ENCODE data around the gene KRT78. TPM values are rescaled to one million over a fixed set of nuclear protein-coding genes. Genes with fewer than 3 reads are reported as not detected.

The KRT78 gene
- polyA plus RNA-seq, 2 of the 4 experiments (the other 2 are of a cell fraction) = 0.09 to 0.12 TPM

DNA sequence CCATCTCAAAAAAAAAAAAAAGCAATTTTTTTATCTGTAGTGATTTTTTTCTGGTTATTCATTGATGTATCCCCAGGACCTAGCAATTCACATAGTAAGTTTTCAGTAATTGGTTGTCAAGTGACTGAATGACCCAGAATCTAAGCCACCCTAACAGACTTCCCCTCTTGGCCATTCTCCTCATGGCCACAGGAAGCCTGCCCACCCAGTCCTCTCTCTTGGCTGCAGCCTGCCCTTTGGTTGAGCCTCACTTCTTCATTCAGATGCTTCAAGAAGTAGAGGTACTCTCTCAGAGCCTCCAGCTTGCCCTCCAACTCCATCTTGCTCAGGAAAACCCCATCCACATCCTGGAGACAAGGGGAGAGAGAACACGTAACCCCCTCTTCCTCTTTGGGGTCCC lies 2.8 kb downstream of the KRT78 start:
- ChIA-PET POLR2A (no interaction called here), CTCF (interaction anchor here (0.9 to 1.5 kb wide), 2 partner anchors 20 to 725 kb away, joined by 3 read pairs; no protein-coding TSS in a partner anchor)
- Histone ChIP-seq H3K4me3 (no peak overlapping the region), H3K4me2 (no peak overlapping the region), H3K27ac (no peak overlapping the region), H3K4me1 (peaks cover 9% of the 10 kb centered on the region), H3K9me3 (no peaks in the 10 kb centered on the region)
- WGBS (ENCODE audit: missing lambda C conversion rate) = 90% methylated on average over 1 of the region's 1 CpG
- ATAC-seq = no peak
- TF ChIP-seq CHD2 (IDR thresholded peaks at IDR 0.05; ENCODE audit: low read length, partially characterized antibody) = no peak
- TF ChIP-seq, protein P1, sequence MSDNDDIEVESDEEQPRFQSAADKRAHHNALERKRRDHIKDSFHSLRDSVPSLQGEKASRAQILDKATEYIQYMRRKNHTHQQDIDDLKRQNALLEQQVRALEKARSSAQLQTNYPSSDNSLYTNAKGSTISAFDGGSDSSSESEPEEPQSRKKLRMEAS (IDR thresholded peaks at IDR 0.05) = no peak
- no peak for FAIRE-seq
- no peak for DNase-seq (ENCODE audit: low read depth in 1 of 2, low spot score in 1 of 2)

DNA sequence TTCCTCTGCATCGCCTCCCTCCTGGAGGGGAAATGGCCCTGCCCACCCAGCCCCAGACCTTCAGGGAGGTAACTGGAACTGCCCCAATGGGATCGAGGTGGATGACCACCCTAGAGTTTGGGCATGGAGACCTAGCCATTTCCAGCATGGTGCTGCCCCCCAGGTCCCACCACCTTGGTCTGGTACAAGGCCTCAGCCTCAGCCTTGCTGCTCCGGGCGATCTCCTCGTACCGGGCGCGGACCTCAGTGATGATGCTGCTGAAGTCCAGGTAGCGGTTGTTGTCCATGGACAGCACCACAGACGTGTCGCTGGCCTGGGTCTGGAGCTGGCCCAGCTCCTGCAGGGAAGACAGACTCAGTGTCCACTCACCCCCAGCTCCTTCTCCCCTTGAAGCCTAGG lies 4.4 kb downstream of the KRT78 start:
- Histone ChIP-seq H3K9me3 (no peaks in the 10 kb centered on the region), H3K27ac (no peak overlapping the region), H3K4me1 (peaks cover 9% of the 10 kb centered on the region), H3K4me3 (no peak overlapping the region), H3K4me2 (no peak overlapping the region)
- ATAC-seq (no peak), DNase-seq (ENCODE audit: low read depth in 1 of 2, low spot score in 1 of 2) (no peak), FAIRE-seq (no peak)
- ChIA-PET POLR2A (no interaction called here), CTCF (interaction anchor here (0.7 to 0.9 kb wide), 3 partner anchors 21 to 505 kb away, joined by 3 to 5 read pairs (median 3); no protein-coding TSS in a partner anchor)
- TF ChIP-seq POLR2A (IDR thresholded peaks at IDR 0.05; ENCODE audit: low read length) (no peak), PBX3 (IDR thresholded peaks at IDR 0.05) (no peak), SREBF2 (IDR thresholded peaks at IDR 0.05) (no peak), FOXS1 (CRISPR knock-in tag; IDR thresholded peaks at IDR 0.05) (no peak), CBX8 (IDR thresholded peaks at IDR 0.05) (no peak), NPAS2 (CRISPR knock-in tag; IDR thresholded peaks at IDR 0.05; ENCODE audit: borderline replicate concordance) (no peak), KDM5A (IDR thresholded peaks at IDR 0.05) (no peak), HEYL (CRISPR knock-in tag; IDR thresholded peaks at IDR 0.05) (no peak), EHF (CRISPR knock-in tag; IDR thresholded peaks at IDR 0.05) (no peak), HOXB5 (CRISPR knock-in tag; IDR thresholded peaks at IDR 0.05) (no peak), ESRRA (IDR thresholded peaks at IDR 0.05; ENCODE audit: borderline replicate concordance, low read length) (no peak)
- 92% methylated on average over 10 of the region's 11 CpGs for WGBS (ENCODE audit: missing lambda C conversion rate)

- Histone ChIP-seq H3K4me3 (no peak overlapping the region), H3K27ac (no peak overlapping the region), H3K4me2 (no peak overlapping the region), H3K9me3 (no peaks in the 10 kb centered on the region), H3K4me1 (peaks cover 13% of the 10 kb centered on the region; the same call in 2 of the 3 replicates)
- no peak for DNase-seq (ENCODE audit: low read depth in 1 of 2, low spot score in 1 of 2)
- 81% methylated on average over 18 of the region's 18 CpGs for WGBS (ENCODE audit: missing lambda C conversion rate)
- no peak for FAIRE-seq
- CTCF ChIA-PET = interaction anchor here (0.7 to 2.0 kb wide), 5 partner anchors 20 to 465 kb away, joined by 3 to 4 read pairs (median 3); no protein-coding TSS in a partner anchor
- ATAC-seq = no peak
- TF ChIP-seq FOXS1 (CRISPR knock-in tag; IDR thresholded peaks at IDR 0.05) (no peak), NR3C1 (IDR thresholded peaks at IDR 0.05) (no peak), CBX2 (IDR thresholded peaks at IDR 0.05; ENCODE audit: borderline replicate concordance, low read depth) (no peak), NPAS2 (CRISPR knock-in tag; IDR thresholded peaks at IDR 0.05; ENCODE audit: borderline replicate concordance) (no peak), ESRRA (IDR thresholded peaks at IDR 0.05; ENCODE audit: borderline replicate concordance, low read length) (no peak), ZC3H11A (IDR thresholded peaks at IDR 0.05) (no peak), HDAC2 (IDR thresholded peaks at IDR 0.05) (no peak), MYC (IDR thresholded peaks at IDR 0.05; ENCODE audit: borderline replicate concordance, low read length) (no peak), CHD2 (IDR thresholded peaks at IDR 0.05; ENCODE audit: low read length, partially characterized antibody) (no peak), E2F6 (IDR thresholded peaks at IDR 0.05; ENCODE audit: borderline replicate concordance, low read depth) (no peak), RARB (CRISPR knock-in tag; IDR thresholded peaks at IDR 0.05) (no peak), JUN (IDR thresholded peaks at IDR 0.05) (no peak), HES2 (IDR thresholded peaks at IDR 0.05) (no peak)
- TF ChIP-seq, protein P2, sequence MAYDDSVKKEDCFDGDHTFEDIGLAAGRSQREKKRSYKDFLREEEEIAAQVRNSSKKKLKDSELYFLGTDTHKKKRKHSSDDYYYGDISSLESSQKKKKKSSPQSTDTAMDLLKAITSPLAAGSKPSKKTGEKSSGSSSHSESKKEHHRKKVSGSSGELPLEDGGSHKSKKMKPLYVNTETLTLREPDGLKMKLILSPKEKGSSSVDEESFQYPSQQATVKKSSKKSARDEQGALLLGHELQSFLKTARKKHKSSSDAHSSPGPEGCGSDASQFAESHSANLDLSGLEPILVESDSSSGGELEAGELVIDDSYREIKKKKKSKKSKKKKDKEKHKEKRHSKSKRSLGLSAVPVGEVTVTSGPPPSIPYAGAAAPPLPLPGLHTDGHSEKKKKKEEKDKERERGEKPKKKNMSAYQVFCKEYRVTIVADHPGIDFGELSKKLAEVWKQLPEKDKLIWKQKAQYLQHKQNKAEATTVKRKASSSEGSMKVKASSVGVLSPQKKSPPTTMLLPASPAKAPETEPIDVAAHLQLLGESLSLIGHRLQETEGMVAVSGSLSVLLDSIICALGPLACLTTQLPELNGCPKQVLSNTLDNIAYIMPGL (CRISPR knock-in tag; IDR thresholded peaks at IDR 0.05; ENCODE audit: borderline replicate concordance) = no peak
- TF ChIP-seq, protein P3, sequence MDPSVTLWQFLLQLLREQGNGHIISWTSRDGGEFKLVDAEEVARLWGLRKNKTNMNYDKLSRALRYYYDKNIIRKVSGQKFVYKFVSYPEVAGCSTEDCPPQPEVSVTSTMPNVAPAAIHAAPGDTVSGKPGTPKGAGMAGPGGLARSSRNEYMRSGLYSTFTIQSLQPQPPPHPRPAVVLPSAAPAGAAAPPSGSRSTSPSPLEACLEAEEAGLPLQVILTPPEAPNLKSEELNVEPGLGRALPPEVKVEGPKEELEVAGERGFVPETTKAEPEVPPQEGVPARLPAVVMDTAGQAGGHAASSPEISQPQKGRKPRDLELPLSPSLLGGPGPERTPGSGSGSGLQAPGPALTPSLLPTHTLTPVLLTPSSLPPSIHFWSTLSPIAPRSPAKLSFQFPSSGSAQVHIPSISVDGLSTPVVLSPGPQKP (IDR thresholded peaks at IDR 0.05; ENCODE audit: low read depth, low read length) = no peak
- TF ChIP-seq, protein P4, sequence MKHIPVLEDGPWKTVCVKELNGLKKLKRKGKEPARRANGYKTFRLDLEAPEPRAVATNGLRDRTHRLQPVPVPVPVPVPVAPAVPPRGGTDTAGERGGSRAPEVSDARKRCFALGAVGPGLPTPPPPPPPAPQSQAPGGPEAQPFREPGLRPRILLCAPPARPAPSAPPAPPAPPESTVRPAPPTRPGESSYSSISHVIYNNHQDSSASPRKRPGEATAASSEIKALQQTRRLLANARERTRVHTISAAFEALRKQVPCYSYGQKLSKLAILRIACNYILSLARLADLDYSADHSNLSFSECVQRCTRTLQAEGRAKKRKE (CRISPR knock-in tag; IDR thresholded peaks at IDR 0.05; ENCODE audit: low read depth) = no peak
- POLR2A ChIA-PET = no interaction called here
Observed at GRCh38 chr12:52839436-52840105, 9.2 kb downstream of the KRT78 start.

Measured in A549 (cell line).